ENCODE measurements around the gene PNLIPRP3.

GRCh38 chr10:116510565-116510964 is 82.9 kb downstream of the PNLIPRP3 start:
- TF ChIP-seq CTCF (conservative IDR thresholded peaks at IDR 0.05; ENCODE audit: low read length) (no peak), EZH2phosphoT487 (IDR thresholded peaks at IDR 0.05; ENCODE audit: borderline replicate concordance) (no peak)
